ENCODE measurements around the gene POU3F1.

Gene POU3F1

DNA sequence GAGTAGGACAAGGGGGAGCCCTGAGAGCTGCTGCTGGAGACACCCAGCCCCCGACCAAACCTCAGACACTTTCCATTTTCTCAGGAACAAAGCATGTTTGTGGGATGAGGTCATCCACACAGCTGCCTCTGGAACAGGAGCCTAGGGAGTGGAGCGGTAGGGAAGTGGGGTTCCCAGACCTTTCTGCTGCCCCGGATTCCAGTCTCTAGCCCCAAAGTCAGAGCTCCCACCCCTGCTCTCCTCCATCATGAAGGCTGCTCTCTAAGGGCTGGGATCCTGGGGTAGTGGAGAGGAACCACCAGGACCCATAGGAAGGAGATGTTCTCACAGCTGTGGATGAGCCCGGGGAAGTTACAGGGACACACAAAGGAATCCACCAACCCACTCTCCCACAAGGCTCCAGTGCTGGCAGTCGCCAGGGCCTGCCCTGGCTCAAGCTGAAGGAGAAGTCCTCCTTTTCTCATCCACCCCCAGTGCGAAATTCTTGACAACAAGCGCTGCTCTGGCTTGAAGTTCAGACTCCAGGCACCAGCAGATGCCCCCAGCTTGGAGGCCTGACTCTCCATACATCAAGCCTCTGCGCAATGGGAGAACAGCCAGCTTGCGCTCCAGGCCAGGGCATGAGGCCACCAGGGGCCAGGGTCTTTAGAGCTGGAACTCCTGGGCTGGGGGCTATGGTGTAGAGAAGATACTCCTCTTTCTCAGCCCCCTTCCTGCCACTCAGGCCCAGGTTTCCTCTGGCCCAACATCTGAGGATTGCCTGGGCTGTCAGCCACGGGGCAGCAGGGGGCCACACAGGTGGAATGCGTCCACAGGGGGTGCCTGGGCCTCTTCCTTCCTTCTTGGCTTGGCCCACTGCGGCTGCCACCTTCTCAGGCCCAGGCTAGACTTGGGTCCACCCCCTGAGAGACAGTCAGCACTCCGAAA is 45.8 kb downstream of the POU3F1 start:
- DNase-seq: no peak

DNA sequence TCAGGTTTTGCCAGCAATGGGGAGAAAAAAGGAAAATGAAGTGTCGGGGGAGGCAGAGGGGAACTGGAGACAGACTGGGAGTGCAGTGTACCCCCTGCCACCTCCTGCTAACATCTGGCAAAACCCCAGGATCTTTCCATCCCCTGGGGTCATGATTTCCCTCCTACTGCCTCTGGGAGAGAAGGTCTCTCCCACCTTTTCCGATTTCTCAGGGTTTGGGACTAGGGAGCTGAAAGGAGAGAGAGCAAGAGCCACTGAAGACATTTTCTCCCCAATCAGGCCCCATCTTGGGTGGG is 46.4 kb downstream of the POU3F1 start:
- no peak for DNase-seq

DNA sequence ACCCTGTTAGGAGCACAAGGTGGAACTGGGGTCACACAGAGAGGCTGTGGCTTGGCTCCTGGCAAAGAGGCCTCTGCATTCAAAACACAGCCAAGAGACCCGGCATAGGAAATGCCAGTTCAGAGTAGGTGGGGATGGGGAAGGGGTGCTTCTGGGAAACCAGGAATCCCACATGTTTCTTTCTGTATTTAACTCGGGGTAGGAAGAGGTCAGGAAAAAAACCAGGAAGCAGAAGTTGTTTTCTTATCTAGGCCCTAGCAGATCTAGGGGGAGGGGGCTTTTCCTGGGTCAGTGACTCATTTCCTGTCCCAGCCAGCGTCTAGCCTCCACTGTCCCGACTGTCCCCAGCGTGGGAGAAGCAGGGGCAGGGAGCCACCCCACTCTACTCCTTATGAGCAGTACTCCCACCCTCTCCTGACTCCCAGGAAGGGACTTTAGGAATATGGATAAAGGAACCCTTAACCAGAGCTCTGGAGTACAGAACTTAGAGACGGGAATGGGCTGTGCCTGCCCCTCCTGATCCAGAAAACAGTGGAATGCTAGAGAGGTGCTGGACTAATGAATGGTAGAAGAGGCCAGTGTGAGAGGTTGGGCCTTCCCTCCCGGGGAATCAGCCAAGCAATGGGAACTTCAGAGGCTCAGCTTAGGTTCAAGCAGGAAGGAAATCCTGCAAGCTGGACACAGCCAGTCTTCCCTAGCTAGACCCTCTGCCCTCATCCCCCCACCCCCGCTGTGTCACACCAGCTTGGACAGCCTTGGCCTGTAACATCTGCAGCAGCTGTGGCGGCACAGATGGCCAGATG is 47.0 kb downstream of the POU3F1 start:
- DNase-seq: no peak

DNA sequence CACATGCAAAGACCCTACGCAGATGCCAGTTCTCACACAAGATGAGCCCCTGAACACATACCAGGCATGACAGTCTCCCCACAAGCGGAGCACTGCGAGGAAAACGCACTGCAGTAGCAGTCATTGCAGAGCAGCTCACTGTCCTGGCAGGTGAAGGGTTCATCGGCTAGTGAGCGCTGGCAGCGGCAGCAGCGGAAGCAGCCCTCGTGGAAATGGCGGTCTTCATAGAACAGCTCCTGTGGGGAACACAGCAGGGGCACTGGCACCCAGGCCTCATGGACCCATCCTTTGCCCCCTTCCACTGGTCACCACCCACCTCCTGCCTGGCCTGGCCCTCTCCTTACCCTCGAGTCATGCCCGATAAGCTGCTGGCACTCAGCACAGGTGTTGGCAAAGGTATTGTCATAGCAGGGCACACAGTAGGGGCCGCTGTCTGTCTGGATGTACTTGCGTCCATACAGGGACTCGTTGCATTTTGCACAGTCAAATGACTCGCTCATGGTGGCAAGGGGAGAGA is 47.6 kb downstream of the POU3F1 start:
- no peak for DNase-seq

DNA sequence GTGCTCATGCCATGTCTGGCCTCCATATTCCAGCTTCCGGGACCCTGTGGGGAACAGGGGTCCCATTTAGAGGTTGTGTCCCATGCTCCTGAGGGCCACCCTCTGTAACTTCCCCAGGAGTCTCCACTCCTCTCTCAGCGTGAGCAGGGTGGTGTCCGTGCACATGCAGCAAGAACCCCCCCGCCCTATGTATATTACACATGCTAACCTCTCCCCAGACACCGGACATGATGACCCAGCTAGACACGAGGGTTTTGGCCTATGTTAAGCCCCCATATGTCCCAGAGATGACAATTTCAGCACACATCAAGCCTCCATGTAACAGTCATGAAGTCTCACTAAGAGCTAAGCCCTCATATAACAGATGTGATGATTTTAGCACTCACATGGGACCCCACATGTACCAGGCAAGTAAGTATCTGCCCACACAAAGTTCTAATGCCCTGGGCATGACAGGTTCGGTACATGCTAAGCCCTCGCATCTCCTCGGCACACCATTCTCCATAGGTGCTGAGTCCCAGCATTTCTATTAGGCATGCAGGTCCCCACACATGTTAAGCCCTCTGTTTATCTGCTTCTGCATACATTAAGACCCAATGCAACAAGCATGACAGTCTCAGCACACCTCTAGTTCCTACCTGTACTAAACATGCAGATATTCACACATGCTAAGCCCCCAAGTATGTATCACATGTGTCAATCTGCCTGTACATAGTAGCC is 48.3 kb downstream of the POU3F1 start:
- no peak for DNase-seq

DNA sequence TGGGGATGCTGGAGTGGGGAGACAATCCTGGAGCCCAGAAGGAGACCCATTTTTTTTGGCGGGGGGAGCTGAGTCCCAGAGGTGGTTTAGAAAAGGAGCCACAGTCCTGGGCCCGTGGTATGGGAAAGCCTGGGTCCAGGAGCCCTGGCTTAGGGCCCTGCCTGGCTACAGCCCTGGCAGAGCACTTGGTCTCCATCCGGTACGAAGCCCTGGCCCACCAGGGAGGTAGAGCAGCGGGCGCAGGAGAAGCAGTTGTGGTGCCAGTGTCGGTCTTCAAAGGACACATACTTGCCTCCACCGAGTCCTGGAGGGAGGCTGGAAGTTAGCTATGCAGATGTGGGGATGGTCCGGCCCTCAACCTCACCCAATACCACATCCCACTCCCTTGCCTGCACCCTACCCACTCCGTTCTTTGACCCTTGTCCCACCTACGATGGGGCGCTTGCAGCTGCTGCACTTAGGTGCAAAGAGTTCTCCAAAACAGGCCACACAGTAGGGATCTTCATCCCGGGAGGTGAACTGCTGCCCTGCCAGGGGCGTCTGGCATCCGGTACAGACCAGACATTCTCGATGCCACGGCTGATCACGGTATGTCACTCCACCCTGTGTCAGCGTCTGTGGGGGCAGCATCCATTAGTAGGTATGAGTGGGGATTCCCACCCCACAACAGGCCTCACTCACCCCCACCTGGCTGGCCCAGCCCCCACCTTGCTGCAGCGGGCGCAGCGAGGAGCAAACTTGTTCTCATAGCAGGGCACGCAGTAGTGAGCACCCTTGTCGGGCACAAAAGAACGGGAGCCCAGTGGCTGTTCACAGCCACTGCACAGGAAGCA is 49.1 kb downstream of the POU3F1 start:
- DNase-seq: no peak

DNA sequence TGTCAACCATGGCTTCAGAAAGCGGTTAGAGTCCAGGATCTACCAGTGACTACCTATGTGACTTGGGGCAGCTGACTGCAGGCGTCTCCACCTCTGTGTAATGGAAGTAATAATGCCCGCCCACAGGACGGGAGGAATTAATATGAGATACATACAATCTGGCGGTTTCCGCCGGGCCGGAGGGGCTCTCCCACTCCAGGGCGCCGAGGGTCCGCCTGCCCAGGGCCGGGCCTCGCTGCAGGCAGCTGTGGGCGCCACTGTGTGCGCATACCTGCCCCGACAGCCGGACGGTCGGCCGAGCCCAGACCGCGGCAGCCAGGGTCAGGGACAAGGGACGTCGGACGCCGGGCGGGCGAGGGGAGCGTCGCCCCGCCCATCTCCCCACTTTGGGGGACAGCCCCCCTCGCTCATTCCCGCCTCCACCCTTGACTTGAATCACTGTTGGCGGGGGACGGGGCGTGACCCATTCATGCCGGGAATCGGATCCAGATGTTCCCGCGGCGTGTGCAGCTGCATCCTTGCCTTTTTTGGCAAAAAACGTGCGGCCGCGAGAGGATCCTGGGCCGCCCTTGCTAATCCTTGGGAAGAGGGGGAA is 50.7 kb downstream of the POU3F1 start:
- DNase-seq: peak; percentile 78

DNA sequence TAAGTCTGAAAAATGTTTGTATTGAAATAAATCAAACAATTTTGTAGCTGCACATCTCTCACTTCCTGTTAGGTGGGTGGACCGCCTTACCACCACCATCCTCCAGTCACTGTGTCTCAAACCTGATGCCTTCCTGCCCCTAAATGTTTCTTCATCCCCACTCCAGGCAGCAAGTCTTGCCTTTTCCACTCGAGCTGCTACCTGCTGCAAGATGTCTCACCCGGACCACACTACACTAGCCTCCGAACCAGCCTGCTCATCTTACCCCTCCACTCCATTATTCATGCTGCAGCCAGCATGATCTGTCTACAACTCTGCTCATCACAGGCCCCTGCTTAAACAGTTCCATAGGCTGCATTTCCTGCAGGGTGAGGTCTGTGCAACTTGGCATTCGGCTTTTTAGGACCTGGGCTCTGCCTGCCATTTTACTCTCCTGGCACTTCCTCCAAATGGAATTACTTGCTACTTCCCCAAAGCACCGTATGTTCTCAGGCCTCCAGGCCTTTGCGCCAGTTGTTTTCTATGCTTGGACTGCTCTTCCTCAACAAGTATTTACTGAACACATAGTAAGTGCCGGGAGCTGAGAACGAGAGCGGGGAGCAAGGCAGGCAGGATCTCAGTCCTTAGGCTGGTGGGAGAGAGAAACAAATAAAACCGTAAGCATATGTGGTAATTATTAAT is 51.6 kb downstream of the POU3F1 start:
- DNase-seq: no peak

Data from activated CD8-positive, alpha-beta memory T cell treated with anti-CD3 and anti-CD28 coated beads for 24 hours (primary cell).